GM12875 (cell line): ENCODE results near the gene PHETA2.

Source experiments
- H3K4me3 ChIP-seq: one replicate; pipeline ENCODE4 v1.5.1; 2011; ENCODE audit warnings: low read depth, low read length, control low read depth
- CTCF ChIP-seq: IDR thresholded peaks from 2 replicates; pipeline ENCODE4 v1.5.1; 2011; ENCODE audit warnings: low read depth, mild to moderate bottlenecking, control low read depth, inconsistent platforms, low read length, moderate library complexity, borderline replicate concordance; ENCODE audit not compliant: insufficient read depth

Gene PHETA2

DNA sequence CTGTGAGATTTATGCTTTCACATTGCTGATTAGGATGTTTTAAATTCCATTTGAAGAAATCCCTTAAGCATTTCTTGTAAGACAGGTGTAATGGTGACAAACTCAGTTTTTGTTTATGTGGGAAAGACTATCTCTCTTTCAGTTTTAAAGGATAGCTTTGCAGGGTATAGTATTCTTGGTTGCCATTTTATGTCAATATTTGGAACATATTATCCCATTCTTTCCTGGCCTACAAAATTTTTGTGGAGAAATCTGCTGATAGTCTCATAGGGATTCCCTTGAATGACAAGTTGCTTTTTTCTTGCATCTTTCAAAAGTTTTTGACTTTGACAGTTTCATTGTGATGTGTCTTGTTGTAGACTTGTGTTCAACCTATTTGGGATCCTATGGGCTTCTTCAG is 32.3 kb upstream of the PHETA2 start:
- TF ChIP-seq CTCF, result no peak

DNA sequence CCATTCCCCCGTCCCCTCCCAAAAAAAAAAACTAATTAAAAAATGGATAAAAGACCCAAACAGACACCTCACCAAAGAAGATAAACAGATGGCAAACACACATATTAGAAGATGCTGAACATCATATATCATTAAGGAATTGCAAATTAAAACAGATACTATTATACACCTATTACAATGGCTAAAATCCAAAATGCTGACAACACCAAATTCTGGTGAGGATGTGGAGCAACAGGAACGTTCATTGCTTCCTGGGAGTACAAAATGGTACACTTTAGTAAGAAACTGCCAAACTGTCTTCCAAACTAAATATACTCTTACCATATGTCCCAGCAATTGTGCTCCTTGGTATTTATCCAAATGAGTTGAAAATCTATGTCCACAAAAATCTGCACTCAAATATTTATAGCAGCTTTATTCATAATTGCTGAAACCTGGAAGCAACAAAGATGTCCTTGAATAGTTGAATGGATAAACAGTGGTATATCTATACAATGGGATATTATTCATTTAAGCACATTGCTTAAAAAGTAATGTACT is 23.3 kb upstream of the PHETA2 start:
- no peak overlapping the region for H3K4me3 ChIP-seq
- TF ChIP-seq CTCF, result no peak

More for the DNA sequence above, 32.3 kb upstream of the PHETA2 start:
- H3K4me3 ChIP-seq, result no peak overlapping the region

DNA sequence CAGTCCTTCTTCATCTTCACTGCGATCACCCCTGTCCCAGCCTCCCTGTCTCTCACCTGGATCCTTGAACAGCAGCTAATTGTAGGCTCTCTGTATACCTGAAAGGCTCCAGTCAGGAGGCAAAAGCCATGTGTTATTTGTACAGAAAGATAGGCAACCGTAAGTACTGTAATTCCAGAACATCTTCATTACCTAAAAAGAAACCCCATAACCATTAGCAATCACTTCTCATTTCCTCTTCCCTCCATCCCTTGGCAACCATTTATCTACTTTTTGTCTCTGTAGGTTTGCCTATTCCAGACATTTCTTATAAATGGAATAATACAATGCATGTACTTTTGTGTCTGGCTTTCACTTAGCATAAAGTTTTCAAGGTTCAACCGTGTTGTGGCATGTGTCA is 21.3 kb upstream of the PHETA2 start:
- H3K4me3 ChIP-seq, result no peak overlapping the region
- TF ChIP-seq CTCF, result no peak

GRCh38 chr22:42056757-42057511 is 17.1 kb upstream of the PHETA2 start:
- no peak overlapping the region for H3K4me3 ChIP-seq
- TF ChIP-seq CTCF, result no peak

- no peak for TF ChIP-seq CTCF
- H3K4me3 ChIP-seq, result no peak overlapping the region
Measured at GRCh38 chr22:42060489-42060888, 13.6 kb upstream of the PHETA2 start.

DNA sequence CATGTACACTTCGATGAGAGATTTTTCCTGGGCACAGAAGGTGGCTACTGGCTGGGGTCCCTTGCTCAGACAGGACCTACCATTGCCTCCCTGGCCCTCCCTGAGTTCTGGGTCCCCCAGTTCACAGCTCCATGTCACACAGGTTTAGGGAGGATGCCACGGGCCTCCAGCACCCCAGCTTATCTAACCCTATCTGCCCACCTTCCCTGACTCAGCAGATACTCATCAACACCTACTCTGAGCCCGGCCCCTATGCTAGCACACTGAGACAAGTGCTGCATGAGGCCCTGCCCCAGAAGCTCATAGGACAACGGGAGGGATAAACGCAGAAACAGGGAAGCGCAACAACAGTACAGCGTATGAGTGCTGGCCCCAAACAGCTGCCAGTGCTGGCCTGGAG is 13.0 kb upstream of the PHETA2 start:
- TF ChIP-seq CTCF, result no peak
- no peak overlapping the region for H3K4me3 ChIP-seq
